HG03097 (cell line): ENCODE measurements around the gene TSPAN15.
"Not testable (repeated sequence)": the region's sequence is repeated elsewhere in the genome, so short reads cannot be mapped to it uniquely, and the experiment has no call there.

Experiments
- ATAC-seq: cut with Tn5 transposase; IDR thresholded peaks from one replicate; pipeline ENCODE4 v1.9.1; 2021; ENCODE audit not compliant: unreplicated experiment, low FRiP score

Gene TSPAN15

GRCh38 chr10:69443354-69443753, 7.9 kb upstream of the TSPAN15 start:
- ATAC-seq: no peak

- ATAC-seq: no peak
Measured at GRCh38 chr10:69445041-69445440, 6.2 kb upstream of the TSPAN15 start.

GRCh38 chr10:69446229-69446628, 5.0 kb upstream of the TSPAN15 start:
- no peak for ATAC-seq

- no peak for ATAC-seq
Measured at GRCh38 chr10:69446650-69447151, 4.6 kb upstream of the TSPAN15 start.

- no peak for ATAC-seq
Measured at GRCh38 chr10:69449841-69450240, 1.4 kb upstream of the TSPAN15 start.

- ATAC-seq: not testable (repeated sequence)
Measured at GRCh38 chr10:69450395-69450794, 870 bp upstream of the TSPAN15 start.

- ATAC-seq: no peak
Measured at GRCh38 chr10:69451784-69452251, 553 bp downstream of the TSPAN15 start.

GRCh38 chr10:69452676-69453415, 1.6 kb downstream of the TSPAN15 start:
- ATAC-seq: no peak

GRCh38 chr10:69453795-69454194, 2.5 kb downstream of the TSPAN15 start:
- ATAC-seq: no peak

GRCh38 chr10:69455006-69455763, 3.9 kb downstream of the TSPAN15 start:
- no peak for ATAC-seq

GRCh38 chr10:69456880-69457693, 5.8 kb downstream of the TSPAN15 start:
- ATAC-seq: no peak

- ATAC-seq: no peak
Measured at GRCh38 chr10:69457771-69458237, 6.5 kb downstream of the TSPAN15 start.

GRCh38 chr10:69458430-69459100, 7.3 kb downstream of the TSPAN15 start:
- no peak for ATAC-seq

GRCh38 chr10:69459101-69459790, 8.0 kb downstream of the TSPAN15 start:
- no peak for ATAC-seq

- ATAC-seq: no peak
Measured at GRCh38 chr10:69459893-69460575, 8.8 kb downstream of the TSPAN15 start.

- no peak for ATAC-seq
Measured at GRCh38 chr10:69460576-69461242, 9.4 kb downstream of the TSPAN15 start.

- ATAC-seq: no peak
Measured at GRCh38 chr10:69461243-69462025, 10.2 kb downstream of the TSPAN15 start.

GRCh38 chr10:69463886-69464285, 12.6 kb downstream of the TSPAN15 start:
- ATAC-seq: no peak
